Measurements from ENCODE around the gene GAL. TPM values are rescaled to one million over a fixed set of nuclear protein-coding genes. Genes with fewer than 3 reads are reported as not detected.

GAL gene
- total and polyA plus RNA-seq, 5 donors: 0.27 TPM; not detected in 4

DNA sequence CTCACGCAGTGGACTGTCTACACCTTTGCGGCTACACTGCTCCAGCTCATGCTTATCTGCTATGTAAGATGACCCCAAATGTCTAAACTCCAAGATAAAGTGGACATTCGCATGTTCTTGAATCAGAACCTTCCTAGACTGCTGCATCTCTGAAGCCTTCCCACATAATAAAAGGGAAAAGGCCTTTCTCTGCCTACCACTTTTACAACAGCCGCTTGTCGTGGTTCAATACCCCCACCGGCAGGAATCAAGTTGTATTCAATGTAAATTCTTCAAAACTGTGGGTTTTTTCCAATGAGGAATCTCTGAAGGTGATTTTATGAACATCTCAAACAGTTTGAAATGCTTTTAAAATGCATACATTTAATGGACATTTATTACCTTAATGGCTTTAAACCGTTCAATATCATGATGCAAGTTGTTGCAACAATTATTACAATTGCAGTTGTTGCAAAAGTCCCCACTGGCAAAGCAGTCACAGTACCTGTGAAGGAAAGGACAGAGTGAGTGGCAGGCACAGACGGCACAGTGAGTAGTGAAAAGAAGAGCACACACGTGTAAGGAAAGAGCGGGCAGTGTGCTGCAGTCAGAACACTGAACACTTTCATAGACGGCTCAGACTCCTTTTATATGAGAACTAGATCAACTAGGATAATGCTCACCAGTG lies 31.2 kb downstream of the GAL start:
- no peaks in the 10 kb centered on the region for H3K27me3 ChIP-seq (ENCODE audit: control insufficient read depth, insufficient read depth)
- intact Hi-C loops (cut with DNase I): no loop called here
- H3K4me3 ChIP-seq (ENCODE audit: low read length): no peak overlapping the region
- H3K9me3 ChIP-seq (ENCODE audit: control insufficient read depth, low read length): no peaks in the 10 kb centered on the region
- WGBS: 84% methylated on average over 11 of the region's 11 CpGs
- no peaks in the 10 kb centered on the region for H3K4me1 ChIP-seq (ENCODE audit: control insufficient read depth, insufficient read depth, low read length)
- no peak overlapping the region for H3K27ac ChIP-seq (ENCODE audit: low read length)
- DNase-seq (no peak), ATAC-seq (no peak)

DNA sequence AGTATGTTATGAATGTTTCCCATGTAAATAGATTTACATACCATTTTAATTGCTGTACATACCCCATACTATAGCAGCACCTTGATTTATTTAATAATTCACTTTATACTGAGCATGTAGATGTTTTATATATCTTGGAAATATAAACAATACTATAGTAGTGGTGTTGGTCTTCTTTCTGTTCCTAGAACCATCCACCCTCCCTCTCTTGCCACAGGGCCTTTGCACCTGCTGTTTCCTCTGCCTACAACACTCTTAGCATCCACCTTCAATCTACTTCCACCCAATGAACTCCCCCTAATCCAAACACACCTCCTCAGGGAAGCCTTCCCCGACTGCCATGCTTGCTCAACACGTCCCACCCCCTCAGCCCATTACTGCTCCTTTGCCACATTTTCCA lies 36.7 kb downstream of the GAL start:
- no peaks in the 10 kb centered on the region for H3K27me3 ChIP-seq (ENCODE audit: control insufficient read depth, insufficient read depth)
- DNase-seq (no peak), ATAC-seq (no peak)
- no peak overlapping the region for H3K27ac ChIP-seq (ENCODE audit: low read length)
- no peak overlapping the region for H3K4me3 ChIP-seq (ENCODE audit: low read length)
- H3K4me1 ChIP-seq (ENCODE audit: control insufficient read depth, insufficient read depth, low read length): no peaks in the 10 kb centered on the region
- no peaks in the 10 kb centered on the region for H3K9me3 ChIP-seq (ENCODE audit: control insufficient read depth, low read length)
- intact Hi-C loops (cut with DNase I): no loop called here
- WGBS: 83% methylated on average over 2 of the region's 2 CpGs

DNA sequence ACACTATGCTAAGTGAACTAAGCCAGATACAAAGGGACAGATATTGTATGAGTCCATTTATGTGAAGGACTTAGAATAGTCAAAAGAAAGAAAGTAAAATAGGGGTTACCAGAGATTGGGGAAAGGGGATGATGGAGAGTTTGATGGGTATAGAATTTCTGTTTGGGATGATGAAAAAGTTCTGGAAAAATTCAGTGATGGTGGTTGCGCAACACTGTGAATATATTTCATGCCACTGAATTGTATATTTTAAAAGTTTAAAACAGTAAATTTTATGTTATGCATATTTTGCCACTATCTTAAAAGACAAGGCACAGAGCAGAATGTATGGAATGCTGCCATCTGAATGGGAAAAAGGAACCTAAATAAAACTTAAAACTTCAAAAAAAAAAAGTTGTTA lies 37.8 kb downstream of the GAL start:
- no peak overlapping the region for H3K27ac ChIP-seq (ENCODE audit: low read length)
- no peaks in the 10 kb centered on the region for H3K9me3 ChIP-seq (ENCODE audit: control insufficient read depth, low read length)
- no peak overlapping the region for H3K4me3 ChIP-seq (ENCODE audit: low read length)
- H3K4me1 ChIP-seq (ENCODE audit: control insufficient read depth, insufficient read depth, low read length): no peaks in the 10 kb centered on the region
- WGBS: 100% methylated on average over 1 of the region's 1 CpG
- intact Hi-C loops (cut with DNase I): no loop called here
- ATAC-seq (no peak), DNase-seq (no peak)
- no peaks in the 10 kb centered on the region for H3K27me3 ChIP-seq (ENCODE audit: control insufficient read depth, insufficient read depth)

DNA sequence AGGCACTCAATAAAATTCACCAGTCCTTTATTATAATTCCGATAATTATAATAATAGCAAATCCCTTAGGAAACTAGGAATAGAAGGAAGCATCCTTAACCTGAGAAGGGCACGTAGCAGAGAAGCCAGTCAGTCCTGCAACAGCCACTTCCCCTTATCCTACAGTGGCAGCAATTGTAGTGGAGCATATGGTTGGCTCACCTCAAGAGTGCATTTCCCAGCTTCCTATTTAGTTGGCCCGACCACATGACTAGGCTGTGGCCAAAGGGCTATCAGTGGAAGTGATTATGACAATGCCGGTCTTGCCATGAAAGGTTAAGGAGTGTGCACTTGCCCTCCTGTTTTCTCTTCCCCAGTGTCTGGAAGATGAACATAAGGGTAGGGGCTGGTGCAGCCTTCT lies 39.9 kb downstream of the GAL start:
- no peaks in the 10 kb centered on the region for H3K27me3 ChIP-seq (ENCODE audit: control insufficient read depth, insufficient read depth)
- H3K4me1 ChIP-seq (ENCODE audit: control insufficient read depth, insufficient read depth, low read length): no peaks in the 10 kb centered on the region
- H3K4me3 ChIP-seq (ENCODE audit: low read length): no peak overlapping the region
- H3K9me3 ChIP-seq (ENCODE audit: control insufficient read depth, low read length): no peaks in the 10 kb centered on the region
- 58% methylated on average over 4 of the region's 4 CpGs for WGBS
- intact Hi-C loops (cut with DNase I): no loop called here
- ATAC-seq (no peak), DNase-seq (no peak)
- no peak overlapping the region for H3K27ac ChIP-seq (ENCODE audit: low read length)

DNA sequence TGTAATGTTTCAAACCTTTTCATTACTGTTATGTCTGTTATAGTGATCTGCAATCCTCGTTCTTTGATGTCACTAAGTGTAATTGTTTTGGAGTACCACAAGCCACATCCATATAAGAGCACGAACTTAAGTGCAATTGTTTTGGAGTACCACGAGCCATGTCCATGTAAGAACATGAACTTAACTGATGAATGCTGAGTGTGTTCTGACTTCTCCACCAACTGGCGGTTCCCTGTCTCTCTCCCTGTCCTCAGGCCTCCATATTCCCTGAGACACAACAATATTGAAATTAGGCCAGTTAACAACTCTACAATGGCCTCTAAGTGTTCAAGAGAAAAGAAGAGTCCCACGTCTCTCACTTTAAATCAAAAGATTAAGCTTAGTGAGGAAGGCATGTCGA lies 43.4 kb downstream of the GAL start:
- intact Hi-C loops (cut with DNase I): no loop called here
- ATAC-seq (no peak), DNase-seq (peak in 1 of 3 donors; percentile 33)
- Histone ChIP-seq H3K9me3 (ENCODE audit: control insufficient read depth, low read length) (no peaks in the 10 kb centered on the region), H3K4me3 (ENCODE audit: low read length) (no peak overlapping the region), H3K4me1 (ENCODE audit: control insufficient read depth, insufficient read depth, low read length) (no peaks in the 10 kb centered on the region), H3K27ac (ENCODE audit: low read length) (no peak overlapping the region), H3K27me3 (ENCODE audit: control insufficient read depth, insufficient read depth) (no peaks in the 10 kb centered on the region)
- WGBS: 86% methylated on average over 6 of the region's 6 CpGs

DNA sequence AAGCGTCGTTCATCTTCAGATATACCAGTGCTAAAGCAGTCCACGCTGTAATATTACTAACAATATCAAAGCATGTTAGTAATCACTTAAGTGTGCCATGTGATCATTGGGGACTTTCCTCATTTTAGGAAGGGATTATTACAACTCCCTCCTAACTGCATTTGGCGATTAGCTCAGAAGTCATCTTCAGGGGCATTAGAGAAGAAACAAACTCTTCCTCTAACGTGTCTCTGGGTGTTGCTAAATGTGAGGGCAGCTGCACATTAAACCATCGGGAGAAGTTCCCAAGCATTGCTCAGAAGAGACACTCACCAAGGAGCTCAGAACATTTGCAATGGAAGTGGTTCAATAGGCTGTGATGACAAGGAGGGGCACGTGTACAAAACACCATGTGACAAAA lies 49.8 kb downstream of the GAL start:
- H3K27ac ChIP-seq (ENCODE audit: low read length): no peak overlapping the region
- no peaks in the 10 kb centered on the region for H3K27me3 ChIP-seq (ENCODE audit: control insufficient read depth, insufficient read depth)
- H3K4me3 ChIP-seq (ENCODE audit: low read length): no peak overlapping the region
- no peaks in the 10 kb centered on the region for H3K9me3 ChIP-seq (ENCODE audit: control insufficient read depth, low read length)
- ATAC-seq (no peak), DNase-seq (no peak)
- WGBS: 85% methylated on average over 7 of the region's 7 CpGs
- H3K4me1 ChIP-seq (ENCODE audit: control insufficient read depth, insufficient read depth, low read length): no peaks in the 10 kb centered on the region
- intact Hi-C loops (cut with DNase I): no loop called here

DNA sequence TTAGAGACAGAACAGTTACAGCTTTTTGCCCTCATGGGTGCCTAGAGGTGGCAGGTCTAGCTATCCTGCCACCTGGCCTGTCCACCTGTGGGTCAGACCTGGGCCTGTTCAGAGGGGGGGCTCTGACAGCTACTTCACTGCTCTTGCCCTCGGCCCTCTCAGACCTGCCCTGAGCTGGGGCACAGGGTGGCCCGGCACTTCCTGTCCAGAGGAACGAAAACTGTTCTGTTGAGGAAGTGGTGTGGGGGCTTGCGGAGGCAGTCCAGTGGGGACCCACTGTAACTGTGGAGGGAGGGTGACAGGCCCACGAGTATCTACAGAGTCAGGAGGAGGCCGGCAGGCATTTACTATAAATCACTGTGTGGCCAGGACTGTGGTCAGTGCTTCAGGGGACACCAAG lies 50.8 kb downstream of the GAL start:
- peak in 1 of 2 donors; percentile 29 for ATAC-seq
- no peak overlapping the region for H3K27ac ChIP-seq (ENCODE audit: low read length)
- intact Hi-C loops (cut with DNase I): no loop called here

DNA sequence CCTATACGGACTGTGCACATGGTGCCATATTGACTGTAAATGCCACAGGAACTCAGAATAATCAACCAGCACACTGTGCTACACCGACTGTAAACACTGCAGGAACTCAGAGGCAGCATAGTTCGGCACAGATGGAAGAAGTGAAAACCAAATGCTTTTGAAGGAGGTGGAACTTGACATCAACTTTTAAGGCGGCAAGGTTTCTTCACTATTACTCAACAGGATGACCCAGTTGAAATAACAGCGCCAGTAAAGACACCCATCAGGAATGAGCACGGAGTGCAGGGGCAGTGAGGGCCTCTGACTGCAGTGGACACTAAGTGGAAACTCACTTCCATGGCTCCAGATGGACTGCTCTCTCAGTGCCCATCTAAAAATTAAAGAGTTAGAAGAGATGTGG lies 51.3 kb downstream of the GAL start:
- Histone ChIP-seq H3K27me3 (ENCODE audit: control insufficient read depth, insufficient read depth) (no peaks in the 10 kb centered on the region), H3K27ac (ENCODE audit: low read length) (no peak overlapping the region), H3K9me3 (ENCODE audit: control insufficient read depth, low read length) (no peaks in the 10 kb centered on the region), H3K4me1 (ENCODE audit: control insufficient read depth, insufficient read depth, low read length) (no peaks in the 10 kb centered on the region), H3K4me3 (ENCODE audit: low read length) (no peak overlapping the region)
- DNase-seq: no peak
- intact Hi-C loops (cut with DNase I): no loop called here
- WGBS: 89% methylated on average over 6 of the region's 6 CpGs
- no peak for ATAC-seq

More for the DNA sequence above, 50.8 kb downstream of the GAL start:
- no peak for DNase-seq
- no peaks in the 10 kb centered on the region for H3K9me3 ChIP-seq (ENCODE audit: control insufficient read depth, low read length)
- H3K4me3 ChIP-seq (ENCODE audit: low read length): no peak overlapping the region
- 71% methylated on average over 6 of the region's 6 CpGs for WGBS
- H3K27me3 ChIP-seq (ENCODE audit: control insufficient read depth, insufficient read depth): no peaks in the 10 kb centered on the region
- no peaks in the 10 kb centered on the region for H3K4me1 ChIP-seq (ENCODE audit: control insufficient read depth, insufficient read depth, low read length)

Other genes with a start within 250 kb of the GAL start
- 100 to 1,000 TPM in 1 of 4 donors, 10 to 100 TPM in 3; 81.5 to 101 (median 90.8) TPM for gene PPP6R3, start 223.8 kb upstream of the GAL start, total RNA-seq
- gene PPP6R3, start 223.8 kb upstream of the GAL start, polyA plus RNA-seq: 22.1 TPM
- gene TESMIN, start 67.0 kb downstream of the GAL start, total RNA-seq: 1 to 10 TPM in 1 of 4 donors, under 1 TPM in 3; 0.44 to 1.0 (median 0.90) TPM
- gene TESMIN, start 67.0 kb downstream of the GAL start, polyA plus RNA-seq: 0.38 TPM
- gene CPT1A, start 157.4 kb downstream of the GAL start, total RNA-seq: 10 to 100 TPM; 33.2 to 63.5 (median 47.3) TPM
- gene CPT1A, start 157.4 kb downstream of the GAL start, polyA plus RNA-seq: 22.4 TPM
- gene MRPL21, start 219.3 kb downstream of the GAL start, total RNA-seq: 10 to 100 TPM; 57.3 to 85.5 (median 80.0) TPM
- 144 TPM for gene MRPL21, start 219.3 kb downstream of the GAL start, polyA plus RNA-seq
- 10 to 100 TPM; 11.1 to 12.7 (median 11.9) TPM for gene IGHMBP2, start 219.3 kb downstream of the GAL start, total RNA-seq
- 10.4 TPM for gene IGHMBP2, start 219.3 kb downstream of the GAL start, polyA plus RNA-seq